A549 (cell line): ENCODE measurements around the gene MTIF3.

ENCODE experiments used
- BHLHE40 ChIP-seq: IDR thresholded peaks from 2 replicates; pipeline ENCODE4 v1.6.1; 2012; ENCODE audit warnings: low read depth, low read length, inconsistent platforms
- CTCF ChIP-seq: fragments of >200 bp; sonication (Bioruptor Twin); formaldehyde crosslinking; IDR thresholded peaks from 3 replicates; pipeline ENCODE4 v1.5.1; 2016
- ESRRA ChIP-seq: fragments of 150-350 bp; IDR thresholded peaks from 2 replicates; pipeline ENCODE4 v1.6.1; 2014; ENCODE audit warnings: mild to moderate bottlenecking, low read length, borderline replicate concordance
- POLR2A ChIP-seq: IDR thresholded peaks from 2 replicates; pipeline ENCODE4 v1.6.1; 2012; ENCODE audit warnings: mild to moderate bottlenecking, low read length
- RFX5 ChIP-seq: fragments of 450-650 bp; IDR thresholded peaks from 2 replicates; pipeline ENCODE4 v1.7.1; 2014; ENCODE audit warnings: antibody characterized with exemption, mild to moderate bottlenecking, moderate library complexity
- TF ChIP-seq, protein P1 (sequence below): fragments of >200 bp; sonication (Bioruptor Twin); formaldehyde crosslinking; IDR thresholded peaks from 3 replicates; pipeline ENCODE4 v1.6.1; 2016

DNA sequence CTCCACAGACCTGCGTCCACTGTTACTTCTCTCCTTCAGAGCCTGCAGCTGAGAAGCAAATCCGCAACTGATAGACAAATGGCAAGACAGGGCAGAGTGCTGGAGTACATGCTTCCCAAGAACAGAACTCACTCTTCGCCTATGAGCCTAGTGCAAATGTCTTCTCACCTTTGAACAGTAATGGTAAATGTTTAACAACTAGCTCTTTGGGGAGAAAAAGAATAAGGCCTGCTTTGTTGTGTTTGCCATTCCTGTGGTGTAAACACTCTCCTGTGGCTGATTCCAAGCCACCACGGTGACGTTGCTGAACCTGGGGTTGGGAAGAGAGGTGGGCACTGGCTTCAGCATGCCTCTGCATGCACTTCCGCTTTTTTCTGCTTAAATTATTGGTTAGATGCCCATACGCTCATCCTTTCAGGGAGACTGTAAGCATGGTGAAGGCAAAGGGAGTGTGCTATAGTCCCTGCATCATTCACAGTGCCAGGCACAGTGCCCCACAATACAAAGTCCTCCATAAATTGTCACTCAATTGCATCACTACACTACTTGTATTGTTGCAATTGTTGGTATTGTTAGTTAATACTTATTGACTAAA is 54.0 kb downstream of the MTIF3 start:
- TF ChIP-seq CTCF: no peak
- TF ChIP-seq, protein P1, sequence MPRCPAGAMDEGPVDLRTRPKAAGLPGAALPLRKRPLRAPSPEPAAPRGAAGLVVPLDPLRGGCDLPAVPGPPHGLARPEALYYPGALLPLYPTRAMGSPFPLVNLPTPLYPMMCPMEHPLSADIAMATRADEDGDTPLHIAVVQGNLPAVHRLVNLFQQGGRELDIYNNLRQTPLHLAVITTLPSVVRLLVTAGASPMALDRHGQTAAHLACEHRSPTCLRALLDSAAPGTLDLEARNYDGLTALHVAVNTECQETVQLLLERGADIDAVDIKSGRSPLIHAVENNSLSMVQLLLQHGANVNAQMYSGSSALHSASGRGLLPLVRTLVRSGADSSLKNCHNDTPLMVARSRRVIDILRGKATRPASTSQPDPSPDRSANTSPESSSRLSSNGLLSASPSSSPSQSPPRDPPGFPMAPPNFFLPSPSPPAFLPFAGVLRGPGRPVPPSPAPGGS: no peak
- TF ChIP-seq RFX5: no peak
- TF ChIP-seq POLR2A: no peak
- no peak for TF ChIP-seq BHLHE40
- TF ChIP-seq ESRRA: no peak
